ENCODE data around the gene TLK2. TPM values are rescaled to one million over a fixed set of nuclear protein-coding genes. Genes with fewer than 3 reads are reported as not detected.

Gene TLK2
- total RNA-seq, 1 experiment from 2014 or later = 54.6 TPM

GRCh38 chr17:62662855-62663254, 184.2 kb downstream of the TLK2 start:
- POLR2A ChIA-PET = no interaction called here
- no peak overlapping the region for H3K4me3 ChIP-seq (ENCODE audit: low read depth in 2 of 2, low read length in 2 of 2)
- H3K27me3 ChIP-seq (ENCODE audit: control insufficient read depth, insufficient read depth, low read length) = no peaks in the 10 kb centered on the region
- TF ChIP-seq, protein P1, sequence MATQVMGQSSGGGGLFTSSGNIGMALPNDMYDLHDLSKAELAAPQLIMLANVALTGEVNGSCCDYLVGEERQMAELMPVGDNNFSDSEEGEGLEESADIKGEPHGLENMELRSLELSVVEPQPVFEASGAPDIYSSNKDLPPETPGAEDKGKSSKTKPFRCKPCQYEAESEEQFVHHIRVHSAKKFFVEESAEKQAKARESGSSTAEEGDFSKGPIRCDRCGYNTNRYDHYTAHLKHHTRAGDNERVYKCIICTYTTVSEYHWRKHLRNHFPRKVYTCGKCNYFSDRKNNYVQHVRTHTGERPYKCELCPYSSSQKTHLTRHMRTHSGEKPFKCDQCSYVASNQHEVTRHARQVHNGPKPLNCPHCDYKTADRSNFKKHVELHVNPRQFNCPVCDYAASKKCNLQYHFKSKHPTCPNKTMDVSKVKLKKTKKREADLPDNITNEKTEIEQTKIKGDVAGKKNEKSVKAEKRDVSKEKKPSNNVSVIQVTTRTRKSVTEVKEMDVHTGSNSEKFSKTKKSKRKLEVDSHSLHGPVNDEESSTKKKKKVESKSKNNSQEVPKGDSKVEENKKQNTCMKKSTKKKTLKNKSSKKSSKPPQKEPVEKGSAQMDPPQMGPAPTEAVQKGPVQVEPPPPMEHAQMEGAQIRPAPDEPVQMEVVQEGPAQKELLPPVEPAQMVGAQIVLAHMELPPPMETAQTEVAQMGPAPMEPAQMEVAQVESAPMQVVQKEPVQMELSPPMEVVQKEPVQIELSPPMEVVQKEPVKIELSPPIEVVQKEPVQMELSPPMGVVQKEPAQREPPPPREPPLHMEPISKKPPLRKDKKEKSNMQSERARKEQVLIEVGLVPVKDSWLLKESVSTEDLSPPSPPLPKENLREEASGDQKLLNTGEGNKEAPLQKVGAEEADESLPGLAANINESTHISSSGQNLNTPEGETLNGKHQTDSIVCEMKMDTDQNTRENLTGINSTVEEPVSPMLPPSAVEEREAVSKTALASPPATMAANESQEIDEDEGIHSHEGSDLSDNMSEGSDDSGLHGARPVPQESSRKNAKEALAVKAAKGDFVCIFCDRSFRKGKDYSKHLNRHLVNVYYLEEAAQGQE (IDR thresholded peaks at IDR 0.05; ENCODE audit: insufficient read depth in 1 of 2, low read depth in 2 of 2, low read length in 1 of 2) = no peak
- TF ChIP-seq TCF7L2 (IDR thresholded peaks at IDR 0.05; ENCODE audit: low read depth, low read length) (no peak), SIN3A (IDR thresholded peaks at IDR 0.05; ENCODE audit: borderline replicate concordance, insufficient read depth, low read depth, low read length) (no peak), POLR2AphosphoS5 (IDR thresholded peaks at IDR 0.05; ENCODE audit: low read depth, low read length) (no peak)
- TF ChIP-seq, protein P2, sequence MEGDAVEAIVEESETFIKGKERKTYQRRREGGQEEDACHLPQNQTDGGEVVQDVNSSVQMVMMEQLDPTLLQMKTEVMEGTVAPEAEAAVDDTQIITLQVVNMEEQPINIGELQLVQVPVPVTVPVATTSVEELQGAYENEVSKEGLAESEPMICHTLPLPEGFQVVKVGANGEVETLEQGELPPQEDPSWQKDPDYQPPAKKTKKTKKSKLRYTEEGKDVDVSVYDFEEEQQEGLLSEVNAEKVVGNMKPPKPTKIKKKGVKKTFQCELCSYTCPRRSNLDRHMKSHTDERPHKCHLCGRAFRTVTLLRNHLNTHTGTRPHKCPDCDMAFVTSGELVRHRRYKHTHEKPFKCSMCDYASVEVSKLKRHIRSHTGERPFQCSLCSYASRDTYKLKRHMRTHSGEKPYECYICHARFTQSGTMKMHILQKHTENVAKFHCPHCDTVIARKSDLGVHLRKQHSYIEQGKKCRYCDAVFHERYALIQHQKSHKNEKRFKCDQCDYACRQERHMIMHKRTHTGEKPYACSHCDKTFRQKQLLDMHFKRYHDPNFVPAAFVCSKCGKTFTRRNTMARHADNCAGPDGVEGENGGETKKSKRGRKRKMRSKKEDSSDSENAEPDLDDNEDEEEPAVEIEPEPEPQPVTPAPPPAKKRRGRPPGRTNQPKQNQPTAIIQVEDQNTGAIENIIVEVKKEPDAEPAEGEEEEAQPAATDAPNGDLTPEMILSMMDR (IDR thresholded peaks at IDR 0.05) = no peak
- in situ Hi-C loops (cut with HindIII; ENCODE audit: low pct_unique_long_range_greater_than_20kb, low sequenced_read_pairs) (no loop called here), intact Hi-C loops (cut with micrococcal nuclease; ENCODE audit: unreplicated experiment) (no loop called here)
- H3K9me3 ChIP-seq (ENCODE audit: control insufficient read depth, insufficient read depth, low read depth, low read length) = no peaks in the 10 kb centered on the region
- no peaks in the 10 kb centered on the region for H3K4me1 ChIP-seq (ENCODE audit: control insufficient read depth, insufficient read depth, low read length)
- no peak for ATAC-seq
- BruUV-seq (replicated peaks) = no TSS peak
- H3K36me3 ChIP-seq (ENCODE audit: control insufficient read depth, insufficient read depth, low read length) = no peaks in the 10 kb centered on the region
- no peak overlapping the region for H3K27ac ChIP-seq (ENCODE audit: low read length)
- CTCF ChIA-PET = no interaction called here
- no peak for DNase-seq (ENCODE audit: low read depth, low spot score)

Other genes starting within 250 kb of the TLK2 start
- not detected for gene EFCAB3, start 98.3 kb upstream of the TLK2 start, total RNA-seq (2021; ENCODE audit: unreplicated experiment)
- gene METTL2A, start 54.9 kb upstream of the TLK2 start, total RNA-seq (2021; ENCODE audit: unreplicated experiment) = 34.2 TPM
- 120 TPM for gene MRC2, start 148.8 kb downstream of the TLK2 start, total RNA-seq (2021; ENCODE audit: unreplicated experiment)

Data from Panc1 (cell line).